ENCODE data around the gene PPARG. TPM values are rescaled to one million over a fixed set of nuclear protein-coding genes. Genes with fewer than 3 reads are reported as not detected.
"Not testable (repeated sequence)": the region's sequence is repeated elsewhere in the genome, so short reads cannot be mapped to it uniquely, and the experiment has no call there.

PPARG gene
- total and polyA plus RNA-seq, 8 donors = 3.3 to 52.0 (median 5.4) TPM

GRCh38 chr3:12467746-12468145 lies 178.9 kb downstream of the PPARG start:
- Histone ChIP-seq H3K27ac (no peak overlapping the region), H3K9me3 (no peaks in the 10 kb centered on the region), H3K4me3 (no peak overlapping the region), H3K4me1 (peaks cover 0 to 8% of the 10 kb centered on the region in 2 donors), H3K27me3 (no peaks in the 10 kb centered on the region), H3K36me3 (no peaks in the 10 kb centered on the region)
- TF ChIP-seq, protein P1, sequence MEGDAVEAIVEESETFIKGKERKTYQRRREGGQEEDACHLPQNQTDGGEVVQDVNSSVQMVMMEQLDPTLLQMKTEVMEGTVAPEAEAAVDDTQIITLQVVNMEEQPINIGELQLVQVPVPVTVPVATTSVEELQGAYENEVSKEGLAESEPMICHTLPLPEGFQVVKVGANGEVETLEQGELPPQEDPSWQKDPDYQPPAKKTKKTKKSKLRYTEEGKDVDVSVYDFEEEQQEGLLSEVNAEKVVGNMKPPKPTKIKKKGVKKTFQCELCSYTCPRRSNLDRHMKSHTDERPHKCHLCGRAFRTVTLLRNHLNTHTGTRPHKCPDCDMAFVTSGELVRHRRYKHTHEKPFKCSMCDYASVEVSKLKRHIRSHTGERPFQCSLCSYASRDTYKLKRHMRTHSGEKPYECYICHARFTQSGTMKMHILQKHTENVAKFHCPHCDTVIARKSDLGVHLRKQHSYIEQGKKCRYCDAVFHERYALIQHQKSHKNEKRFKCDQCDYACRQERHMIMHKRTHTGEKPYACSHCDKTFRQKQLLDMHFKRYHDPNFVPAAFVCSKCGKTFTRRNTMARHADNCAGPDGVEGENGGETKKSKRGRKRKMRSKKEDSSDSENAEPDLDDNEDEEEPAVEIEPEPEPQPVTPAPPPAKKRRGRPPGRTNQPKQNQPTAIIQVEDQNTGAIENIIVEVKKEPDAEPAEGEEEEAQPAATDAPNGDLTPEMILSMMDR (IDR thresholded peaks at IDR 0.05) = no peak
- ATAC-seq = no peak
- intact Hi-C loops (cut with DNase I) = no loop called here
- no peak for DNase-seq

- TF ChIP-seq, protein P1 (IDR thresholded peaks at IDR 0.05) = no peak
Measured at GRCh38 chr3:12468276-12468675, 179.4 kb downstream of the PPARG start.

GRCh38 chr3:12468757-12469156 lies 179.9 kb downstream of the PPARG start:
- H3K27ac ChIP-seq = no peak overlapping the region
- H3K36me3 ChIP-seq = no peaks in the 10 kb centered on the region
- H3K4me1 ChIP-seq = no peaks in the 10 kb centered on the region
- TF ChIP-seq, protein P1 (IDR thresholded peaks at IDR 0.05) = no peak
- intact Hi-C loops (cut with DNase I) = no loop called here
- H3K4me3 ChIP-seq = no peak overlapping the region
- no peaks in the 10 kb centered on the region for H3K27me3 ChIP-seq
- no peaks in the 10 kb centered on the region for H3K9me3 ChIP-seq
- DNase-seq (no peak), ATAC-seq (no peak)

More at GRCh38 chr3:12468276-12468675, 179.4 kb downstream of the PPARG start:
- intact Hi-C loops (cut with DNase I) = no loop called here
- Histone ChIP-seq H3K27me3 (no peaks in the 10 kb centered on the region), H3K27ac (no peak overlapping the region), H3K4me1 (peaks cover 0 to 3% of the 10 kb centered on the region in 2 donors), H3K9me3 (no peaks in the 10 kb centered on the region), H3K36me3 (no peaks in the 10 kb centered on the region), H3K4me3 (no peak overlapping the region)
- no peak for DNase-seq
- no peak for ATAC-seq

GRCh38 chr3:12469222-12469621 lies 180.4 kb downstream of the PPARG start:
- intact Hi-C loops (cut with DNase I); H3K9me3 ChIP-seq; DNase-seq; H3K36me3 ChIP-seq; ATAC-seq; H3K4me1 ChIP-seq; H3K27ac ChIP-seq; H3K4me3 ChIP-seq; H3K27me3 ChIP-seq: not testable (repeated sequence)

DNA sequence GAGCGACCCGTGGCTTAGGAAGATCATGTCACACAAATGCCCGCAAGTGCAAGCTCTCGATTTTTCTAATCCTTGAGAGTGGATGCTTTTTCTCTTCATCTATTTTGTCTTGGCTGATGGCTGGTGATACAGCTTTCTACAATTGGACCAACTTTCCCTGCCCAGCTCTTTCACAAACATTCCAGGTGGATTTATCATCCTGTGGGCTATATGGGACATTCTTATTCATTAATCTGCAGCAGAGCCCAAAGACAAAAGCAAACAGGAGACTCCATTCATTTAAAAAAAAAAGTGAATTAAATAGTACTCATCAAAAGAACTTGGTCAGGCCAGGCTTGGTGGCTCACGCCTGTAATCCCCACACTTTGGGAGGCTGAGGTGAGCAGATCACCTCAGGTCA lies 181.2 kb downstream of the PPARG start:
- Histone ChIP-seq H3K4me1 (no peaks in the 10 kb centered on the region), H3K9me3 (no peaks in the 10 kb centered on the region), H3K27ac (no peak overlapping the region), H3K36me3 (no peaks in the 10 kb centered on the region), H3K4me3 (no peak overlapping the region), H3K27me3 (no peaks in the 10 kb centered on the region)
- intact Hi-C loops (cut with DNase I) = no loop called here
- no peak for ATAC-seq
- TF ChIP-seq, protein P1 (IDR thresholded peaks at IDR 0.05) = no peak
- no peak for DNase-seq

DNA sequence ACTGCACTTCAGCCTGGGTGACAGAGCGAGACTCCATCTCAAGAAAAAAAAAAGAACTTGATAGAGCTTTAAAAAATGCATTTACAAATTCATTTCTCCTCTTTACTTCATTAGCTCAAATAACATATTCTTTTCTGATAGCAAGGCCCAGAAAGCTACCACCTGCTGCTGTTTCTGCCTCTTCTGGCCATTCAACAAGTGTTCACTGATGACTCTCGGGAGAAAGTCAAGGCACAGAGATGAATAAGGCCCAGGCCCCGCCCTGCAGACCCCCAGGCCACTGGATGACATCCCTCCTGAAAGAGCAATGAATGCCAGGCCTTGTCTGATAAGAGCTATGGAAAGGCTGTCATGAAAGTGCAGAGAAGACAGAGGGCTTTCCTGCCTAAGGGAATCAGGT lies 181.8 kb downstream of the PPARG start:
- Histone ChIP-seq H3K36me3 (no peaks in the 10 kb centered on the region), H3K4me1 (no peaks in the 10 kb centered on the region), H3K4me3 (no peak overlapping the region), H3K27me3 (no peaks in the 10 kb centered on the region), H3K27ac (no peak overlapping the region), H3K9me3 (no peaks in the 10 kb centered on the region)
- ATAC-seq = no peak
- intact Hi-C loops (cut with DNase I) = no loop called here
- TF ChIP-seq, protein P1 (IDR thresholded peaks at IDR 0.05) = no peak
- no peak for DNase-seq
